Progenitor cell of endocrine pancreas (in vitro differentiated cells): Measurements from ENCODE around the gene NEDD9. TPM values are rescaled to one million over a fixed set of nuclear protein-coding genes. Genes with fewer than 3 reads are reported as not detected.

Experiments used
- DNase-seq: peaks from one replicate; pipeline ENCODE4 v3.0.0; 2021; ENCODE audit warnings: low spot score; ENCODE audit not compliant: unreplicated experiment
- H3K27ac Mint-ChIP-seq: 2 replicates; pipeline ENCODE4 v1.8.0; 2021; ENCODE audit warnings: mild to moderate bottlenecking, moderate library complexity, mixed read lengths
- H3K27me3 Mint-ChIP-seq: 2 replicates; pipeline ENCODE4 v1.8.0; 2021; ENCODE audit warnings: mixed read lengths
- H3K36me3 Mint-ChIP-seq: 2 replicates; pipeline ENCODE4 v1.8.0; 2022; ENCODE audit warnings: mixed read lengths; ENCODE audit not compliant: insufficient read depth
- H3K4me1 Mint-ChIP-seq: 2 replicates; pipeline ENCODE4 v1.8.0; 2021; ENCODE audit warnings: low read depth, mixed read lengths
- H3K4me3 Mint-ChIP-seq: 2 replicates; pipeline ENCODE4 v1.8.0; 2021; ENCODE audit warnings: low read depth, mild to moderate bottlenecking, moderate library complexity, mixed read lengths
- H3K9me3 Mint-ChIP-seq: 2 replicates; pipeline ENCODE4 v1.8.0; 2021; ENCODE audit warnings: low read depth, mixed read lengths
- total RNA-seq: library from RNA; stranded (reverse); gene quantifications from 2 replicates; pipeline ENCODE4 v1.2.1, GENCODE V29; 2021
- TF ChIP-seq, protein P1 (sequence below): fragments of 200-600 bp; sonication (generic); IDR thresholded peaks from one replicate; pipeline ENCODE4 v1.5.0; 2021; ENCODE audit warnings: antibody characterized with exemption, mild to moderate bottlenecking; ENCODE audit not compliant: unreplicated experiment

NEDD9 gene
- total RNA-seq, 1 donor from 2014 or later: 14.1 TPM

DNA sequence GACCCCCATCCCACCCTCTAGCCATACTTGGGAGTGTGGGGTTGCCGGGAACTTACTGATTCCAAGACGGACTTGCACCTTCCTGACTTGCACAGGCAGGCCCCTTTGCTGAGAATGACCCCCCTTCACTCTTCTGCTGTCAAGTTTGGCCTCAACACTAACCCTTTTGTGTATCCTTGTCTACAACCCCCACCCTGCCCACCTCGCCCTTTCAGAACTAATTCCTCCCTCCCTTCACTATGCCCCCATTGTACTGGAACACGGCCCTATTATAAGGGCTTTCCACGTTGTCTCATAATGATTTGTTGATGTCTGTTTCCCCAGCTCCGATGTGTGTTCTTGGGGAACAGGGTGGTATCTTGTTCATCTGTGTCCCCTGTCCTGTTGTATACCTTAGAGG lies 4.4 kb upstream of the NEDD9 start:
- no peaks in the 10 kb centered on the region for H3K9me3 Mint-ChIP-seq
- no peak overlapping the region for H3K27ac Mint-ChIP-seq
- no peak for DNase-seq
- no peaks in the 10 kb centered on the region for H3K27me3 Mint-ChIP-seq
- peaks cover 33% of the 10 kb centered on the region for H3K4me1 Mint-ChIP-seq
- TF ChIP-seq, protein P1, sequence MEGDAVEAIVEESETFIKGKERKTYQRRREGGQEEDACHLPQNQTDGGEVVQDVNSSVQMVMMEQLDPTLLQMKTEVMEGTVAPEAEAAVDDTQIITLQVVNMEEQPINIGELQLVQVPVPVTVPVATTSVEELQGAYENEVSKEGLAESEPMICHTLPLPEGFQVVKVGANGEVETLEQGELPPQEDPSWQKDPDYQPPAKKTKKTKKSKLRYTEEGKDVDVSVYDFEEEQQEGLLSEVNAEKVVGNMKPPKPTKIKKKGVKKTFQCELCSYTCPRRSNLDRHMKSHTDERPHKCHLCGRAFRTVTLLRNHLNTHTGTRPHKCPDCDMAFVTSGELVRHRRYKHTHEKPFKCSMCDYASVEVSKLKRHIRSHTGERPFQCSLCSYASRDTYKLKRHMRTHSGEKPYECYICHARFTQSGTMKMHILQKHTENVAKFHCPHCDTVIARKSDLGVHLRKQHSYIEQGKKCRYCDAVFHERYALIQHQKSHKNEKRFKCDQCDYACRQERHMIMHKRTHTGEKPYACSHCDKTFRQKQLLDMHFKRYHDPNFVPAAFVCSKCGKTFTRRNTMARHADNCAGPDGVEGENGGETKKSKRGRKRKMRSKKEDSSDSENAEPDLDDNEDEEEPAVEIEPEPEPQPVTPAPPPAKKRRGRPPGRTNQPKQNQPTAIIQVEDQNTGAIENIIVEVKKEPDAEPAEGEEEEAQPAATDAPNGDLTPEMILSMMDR: no peak
- no peaks in the 10 kb centered on the region for H3K36me3 Mint-ChIP-seq
- no peak overlapping the region for H3K4me3 Mint-ChIP-seq

DNA sequence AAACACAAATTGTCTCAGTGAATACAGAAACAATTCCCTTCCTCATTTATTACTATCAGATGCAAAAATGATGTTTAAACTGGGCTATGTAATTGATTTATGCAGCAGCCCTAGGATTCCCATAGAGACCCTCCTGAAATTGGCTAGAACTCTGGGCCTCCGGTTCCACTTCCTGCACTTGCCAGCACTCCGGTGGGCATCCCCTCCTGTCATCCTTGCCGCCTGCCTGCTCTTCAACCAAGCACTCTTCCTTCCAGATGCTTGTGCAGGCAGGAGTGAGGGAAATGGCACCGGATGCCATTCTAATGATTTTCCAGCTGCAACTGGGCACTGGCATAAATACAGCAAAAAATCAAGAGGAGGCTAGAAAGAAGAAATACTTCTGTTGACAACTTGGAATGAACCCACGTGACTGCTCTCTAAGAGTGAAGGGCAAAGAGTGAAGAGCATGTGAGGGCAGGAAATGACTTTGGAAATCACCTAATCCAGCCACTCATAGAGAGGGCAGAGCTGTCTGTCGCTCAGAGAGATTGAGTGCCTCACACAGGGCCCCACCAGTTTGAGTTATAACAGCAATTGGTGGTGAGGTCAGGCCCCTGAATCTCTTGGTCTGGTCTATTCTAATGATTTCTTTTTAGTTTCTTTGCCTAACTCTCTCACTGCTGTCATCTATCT lies 3.7 kb upstream of the NEDD9 start:
- H3K27me3 Mint-ChIP-seq: no peaks in the 10 kb centered on the region
- TF ChIP-seq, protein P1: no peak
- peaks cover 37% of the 10 kb centered on the region for H3K4me1 Mint-ChIP-seq
- DNase-seq: no peak
- H3K27ac Mint-ChIP-seq: peak overlapping the region; percentile 40
- H3K36me3 Mint-ChIP-seq: no peaks in the 10 kb centered on the region
- no peaks in the 10 kb centered on the region for H3K9me3 Mint-ChIP-seq
- H3K4me3 Mint-ChIP-seq: no peak overlapping the region

DNA sequence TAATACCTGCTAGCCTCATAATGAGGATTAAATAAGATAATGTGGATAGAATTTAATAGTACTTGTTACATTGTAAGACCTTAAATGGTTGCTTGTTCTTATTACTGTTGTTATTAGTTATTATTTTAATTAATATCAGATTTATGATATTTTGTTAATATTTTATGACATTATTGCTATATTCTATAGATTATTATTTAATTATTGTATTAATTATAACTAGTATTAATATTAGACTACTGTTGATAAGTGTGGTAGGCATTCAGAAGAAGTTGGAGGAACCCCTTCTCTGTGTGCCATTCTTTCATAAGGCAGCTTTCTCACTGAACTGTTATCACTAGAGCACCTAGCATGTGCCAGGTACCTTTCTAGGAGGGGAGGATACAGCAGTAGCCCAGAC lies 2.6 kb upstream of the NEDD9 start:
- H3K9me3 Mint-ChIP-seq: no peaks in the 10 kb centered on the region
- H3K4me3 Mint-ChIP-seq: no peak overlapping the region
- TF ChIP-seq, protein P1: no peak
- no peaks in the 10 kb centered on the region for H3K27me3 Mint-ChIP-seq
- H3K36me3 Mint-ChIP-seq: no peaks in the 10 kb centered on the region
- no peak for DNase-seq
- peaks cover 48% of the 10 kb centered on the region for H3K4me1 Mint-ChIP-seq
- H3K27ac Mint-ChIP-seq: no peak overlapping the region

DNA sequence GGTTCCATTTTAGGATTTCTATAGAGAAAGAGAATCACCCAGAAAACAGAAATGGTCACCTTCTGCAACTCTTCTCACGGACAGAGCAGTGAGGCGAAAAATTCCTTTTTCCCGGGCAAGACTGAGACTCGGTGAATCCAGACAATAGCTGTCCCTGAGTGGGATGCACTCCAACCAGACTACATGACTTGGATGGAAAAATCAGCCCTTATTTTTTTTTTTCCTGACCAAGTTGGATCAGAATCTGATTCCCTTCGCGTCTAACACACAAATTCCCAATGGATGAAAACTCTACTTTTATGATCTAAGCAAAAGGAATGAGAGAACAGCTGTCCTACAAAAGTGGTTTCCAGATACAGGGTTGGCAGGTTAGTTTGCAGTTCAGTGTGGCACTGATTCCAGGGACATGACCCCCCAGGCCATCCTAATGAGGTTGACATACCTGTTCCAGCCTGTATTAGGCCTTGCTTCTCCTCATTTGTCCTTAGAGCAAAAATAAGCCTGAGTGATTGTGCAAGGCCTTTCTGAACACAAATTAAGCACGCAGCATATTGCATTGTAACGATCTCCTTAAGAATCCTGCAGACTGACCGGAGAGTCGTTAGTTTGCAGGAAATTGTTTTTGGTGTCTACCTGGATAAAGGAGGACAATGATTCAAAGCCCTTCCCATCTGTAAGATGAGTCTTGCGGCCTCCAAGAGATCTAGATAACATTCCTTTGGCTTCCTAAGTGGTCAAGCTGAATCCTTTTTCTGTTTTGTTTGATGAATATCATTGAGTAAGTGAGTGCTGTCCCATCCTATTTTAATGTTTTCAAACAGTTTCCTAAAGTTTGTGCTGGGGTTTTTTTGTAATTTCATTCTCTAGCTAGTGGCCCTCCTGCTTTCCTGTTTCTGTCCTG lies 1.5 kb upstream of the NEDD9 start:
- H3K9me3 Mint-ChIP-seq: no peaks in the 10 kb centered on the region

More for the DNA sequence above, 1.5 kb upstream of the NEDD9 start:
- Mint-ChIP-seq H3K27ac (peak overlapping the region; percentile 99), H3K4me3 (peak overlapping the region; percentile 83), H3K4me1 (peaks cover 58% of the 10 kb centered on the region), H3K36me3 (no peaks in the 10 kb centered on the region), H3K27me3 (no peaks in the 10 kb centered on the region)
- DNase-seq: no peak
- TF ChIP-seq, protein P1: no peak
